Cerebellar cortex (tissue), 1 donor: ENCODE measurements around the gene PRDM1.

ENCODE experiments used
- DNase-seq: peaks from one replicate; pipeline ENCODE4 v3.0.0-alpha.2; 2015; ENCODE audit warnings: low spot score

Gene PRDM1

GRCh38 chr6:106116125-106116832 is 30.1 kb downstream of the PRDM1 start:
- DNase-seq, result peak; percentile 87

- no peak for DNase-seq
These were observed 31.4 kb downstream of the PRDM1 start for GRCh38 chr6:106117579-106117978.

GRCh38 chr6:106118835-106119431 is 32.8 kb downstream of the PRDM1 start:
- DNase-seq, result no peak

GRCh38 chr6:106119546-106119945 is 33.4 kb downstream of the PRDM1 start:
- DNase-seq, result no peak

GRCh38 chr6:106120006-106120405 is 33.9 kb downstream of the PRDM1 start:
- no peak for DNase-seq

GRCh38 chr6:106120406-106120805 is 34.3 kb downstream of the PRDM1 start:
- no peak for DNase-seq

GRCh38 chr6:106122306-106122918 is 36.3 kb downstream of the PRDM1 start:
- no peak for DNase-seq

GRCh38 chr6:106122938-106123656 is 37.0 kb downstream of the PRDM1 start:
- no peak for DNase-seq

GRCh38 chr6:106124015-106124414 is 37.9 kb downstream of the PRDM1 start:
- DNase-seq, result no peak

GRCh38 chr6:106124437-106125430 is 38.6 kb downstream of the PRDM1 start:
- DNase-seq, result no peak

- no peak for DNase-seq
These were observed 39.8 kb downstream of the PRDM1 start for GRCh38 chr6:106125925-106126435.

- no peak for DNase-seq
These were observed 40.3 kb downstream of the PRDM1 start for GRCh38 chr6:106126482-106126881.

- no peak for DNase-seq
These were observed 43.0 kb downstream of the PRDM1 start for GRCh38 chr6:106128981-106129781.

- no peak for DNase-seq
These were observed 46.1 kb downstream of the PRDM1 start for GRCh38 chr6:106132153-106132698.

- DNase-seq, result no peak
These were observed 46.9 kb downstream of the PRDM1 start for GRCh38 chr6:106133040-106133439.

- DNase-seq, result no peak
These were observed 48.1 kb downstream of the PRDM1 start for GRCh38 chr6:106134087-106134770.

GRCh38 chr6:106134906-106135634 is 48.9 kb downstream of the PRDM1 start:
- DNase-seq, result no peak

GRCh38 chr6:106135911-106136571 is 49.9 kb downstream of the PRDM1 start:
- DNase-seq, result no peak
